Measurements from ENCODE around the gene RANBP6.

DNA sequence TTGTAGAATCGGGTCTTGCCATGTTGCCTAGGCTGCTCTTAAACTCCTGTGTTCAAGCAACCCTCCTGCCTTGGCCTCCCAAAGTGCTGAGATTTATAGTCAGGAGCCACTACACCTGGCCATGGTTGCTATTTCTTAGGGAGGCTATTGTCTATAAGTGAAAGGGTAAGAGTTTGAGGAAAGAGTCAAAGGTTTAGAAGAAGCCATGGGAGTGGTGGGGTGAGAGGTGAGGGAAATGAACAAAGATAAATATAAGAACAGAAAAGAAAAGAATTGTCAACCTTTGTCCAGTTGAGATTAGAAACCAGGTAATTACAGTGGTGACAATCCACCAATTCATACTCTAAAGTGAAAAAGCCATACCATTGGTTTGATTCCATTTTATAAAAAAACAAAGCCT lies 32.6 kb upstream of the RANBP6 start:
- TF ChIP-seq, protein P1, sequence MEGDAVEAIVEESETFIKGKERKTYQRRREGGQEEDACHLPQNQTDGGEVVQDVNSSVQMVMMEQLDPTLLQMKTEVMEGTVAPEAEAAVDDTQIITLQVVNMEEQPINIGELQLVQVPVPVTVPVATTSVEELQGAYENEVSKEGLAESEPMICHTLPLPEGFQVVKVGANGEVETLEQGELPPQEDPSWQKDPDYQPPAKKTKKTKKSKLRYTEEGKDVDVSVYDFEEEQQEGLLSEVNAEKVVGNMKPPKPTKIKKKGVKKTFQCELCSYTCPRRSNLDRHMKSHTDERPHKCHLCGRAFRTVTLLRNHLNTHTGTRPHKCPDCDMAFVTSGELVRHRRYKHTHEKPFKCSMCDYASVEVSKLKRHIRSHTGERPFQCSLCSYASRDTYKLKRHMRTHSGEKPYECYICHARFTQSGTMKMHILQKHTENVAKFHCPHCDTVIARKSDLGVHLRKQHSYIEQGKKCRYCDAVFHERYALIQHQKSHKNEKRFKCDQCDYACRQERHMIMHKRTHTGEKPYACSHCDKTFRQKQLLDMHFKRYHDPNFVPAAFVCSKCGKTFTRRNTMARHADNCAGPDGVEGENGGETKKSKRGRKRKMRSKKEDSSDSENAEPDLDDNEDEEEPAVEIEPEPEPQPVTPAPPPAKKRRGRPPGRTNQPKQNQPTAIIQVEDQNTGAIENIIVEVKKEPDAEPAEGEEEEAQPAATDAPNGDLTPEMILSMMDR (conservative IDR thresholded peaks at IDR 0.05) = no peak
- TF ChIP-seq EZH2 (IDR thresholded peaks at IDR 0.05; ENCODE audit: low read depth) = no peak
